ENCODE measurements around the gene DEFB123. TPM values are rescaled to one million over a fixed set of nuclear protein-coding genes. Genes with fewer than 3 reads are reported as not detected.

Gene DEFB123
- polyA plus RNA-seq, 1 experiment: not detected

- no peak for DNase-seq (ENCODE audit: low read depth, low spot score)
- ChIA-PET CTCF (interaction anchor here (1.1 to 3.5 kb wide), 2 partner anchors 14 to 29 kb away, joined by 4 to 20 read pairs; no protein-coding TSS in a partner anchor), POLR2A (interaction anchor here (0.6 kb wide), 1 partner anchor 18 kb away, joined by 5 read pairs; no protein-coding TSS in a partner anchor)
- TF ChIP-seq, protein P1, sequence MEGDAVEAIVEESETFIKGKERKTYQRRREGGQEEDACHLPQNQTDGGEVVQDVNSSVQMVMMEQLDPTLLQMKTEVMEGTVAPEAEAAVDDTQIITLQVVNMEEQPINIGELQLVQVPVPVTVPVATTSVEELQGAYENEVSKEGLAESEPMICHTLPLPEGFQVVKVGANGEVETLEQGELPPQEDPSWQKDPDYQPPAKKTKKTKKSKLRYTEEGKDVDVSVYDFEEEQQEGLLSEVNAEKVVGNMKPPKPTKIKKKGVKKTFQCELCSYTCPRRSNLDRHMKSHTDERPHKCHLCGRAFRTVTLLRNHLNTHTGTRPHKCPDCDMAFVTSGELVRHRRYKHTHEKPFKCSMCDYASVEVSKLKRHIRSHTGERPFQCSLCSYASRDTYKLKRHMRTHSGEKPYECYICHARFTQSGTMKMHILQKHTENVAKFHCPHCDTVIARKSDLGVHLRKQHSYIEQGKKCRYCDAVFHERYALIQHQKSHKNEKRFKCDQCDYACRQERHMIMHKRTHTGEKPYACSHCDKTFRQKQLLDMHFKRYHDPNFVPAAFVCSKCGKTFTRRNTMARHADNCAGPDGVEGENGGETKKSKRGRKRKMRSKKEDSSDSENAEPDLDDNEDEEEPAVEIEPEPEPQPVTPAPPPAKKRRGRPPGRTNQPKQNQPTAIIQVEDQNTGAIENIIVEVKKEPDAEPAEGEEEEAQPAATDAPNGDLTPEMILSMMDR (IDR thresholded peaks at IDR 0.05; ENCODE audit: low read depth, low read length): no peak
- H3K4me3 ChIP-seq (ENCODE audit: low read depth, low read length): no peak overlapping the region
- no peaks in the 10 kb centered on the region; the same call in 1 of the 2 replicates for H3K9me3 ChIP-seq (ENCODE audit: control insufficient read depth, insufficient read depth, low read length)
- no peak overlapping the region for H3K27ac ChIP-seq (ENCODE audit: low read depth, low read length)
- peaks cover 31% of the 10 kb centered on the region for H3K27me3 ChIP-seq (ENCODE audit: control insufficient read depth, insufficient read depth, low read length)
Observed at GRCh38 chr20:31473331-31474096, 33.1 kb downstream of the DEFB123 start.

- Histone ChIP-seq H3K4me3 (ENCODE audit: low read depth, low read length) (no peak overlapping the region), H3K27me3 (ENCODE audit: control insufficient read depth, insufficient read depth, low read length) (peaks cover 31% of the 10 kb centered on the region), H3K27ac (ENCODE audit: low read depth, low read length) (no peak overlapping the region), H3K9me3 (ENCODE audit: control insufficient read depth, insufficient read depth, low read length) (no peaks in the 10 kb centered on the region; the same call in 1 of the 2 replicates)
- ChIA-PET CTCF (interaction anchor here (1.1 to 3.5 kb wide), 2 partner anchors 14 to 29 kb away, joined by 4 to 20 read pairs; no protein-coding TSS in a partner anchor), POLR2A (interaction anchor here (0.6 kb wide), 1 partner anchor 17 kb away, joined by 5 read pairs; no protein-coding TSS in a partner anchor)
- DNase-seq (ENCODE audit: low read depth, low spot score): no peak
- TF ChIP-seq, protein P1 (IDR thresholded peaks at IDR 0.05; ENCODE audit: low read depth, low read length): no peak
Observed at GRCh38 chr20:31474097-31474436, 33.6 kb downstream of the DEFB123 start.

GRCh38 chr20:31474758-31475427 lies 34.5 kb downstream of the DEFB123 start, which contains the start of the genes DEFB124 and REM1:
DEFB124 (minus strand) TSS chr20:31475127; CDS start chr20:31473013, 2,114 bp downstream.
REM1 (plus strand) TSS chr20:31475288; CDS start chr20:31476446, 1,158 bp downstream.
- Histone ChIP-seq H3K4me3 (ENCODE audit: low read depth, low read length) (no peak within 1 kb of the TSS), H3K27ac (ENCODE audit: low read depth, low read length) (no peak within 1 kb of the TSS), H3K27me3 (ENCODE audit: control insufficient read depth, insufficient read depth, low read length) (peaks cover 31% of the 10 kb centered on the region), H3K9me3 (ENCODE audit: control insufficient read depth, insufficient read depth, low read length) (no peaks in the 10 kb centered on the region; the same call in 1 of the 2 replicates)
- CTCF ChIA-PET: interaction anchor here (2.8 to 3.5 kb wide), 2 partner anchors 15 to 28 kb away, joined by 11 to 20 read pairs; no protein-coding TSS in a partner anchor
- TF ChIP-seq, protein P1 (IDR thresholded peaks at IDR 0.05; ENCODE audit: low read depth, low read length): no peak
- POLR2A ChIA-PET: no interaction called here
- no peak for DNase-seq (ENCODE audit: low read depth, low spot score)

- POLR2A ChIA-PET: no interaction called here
- Histone ChIP-seq H3K9me3 (ENCODE audit: control insufficient read depth, insufficient read depth, low read length) (no peaks in the 10 kb centered on the region; the same call in 1 of the 2 replicates), H3K27ac (ENCODE audit: low read depth, low read length) (no peak overlapping the region), H3K4me3 (ENCODE audit: low read depth, low read length) (no peak overlapping the region), H3K27me3 (ENCODE audit: control insufficient read depth, insufficient read depth, low read length) (peaks cover 31% of the 10 kb centered on the region)
- DNase-seq (ENCODE audit: low read depth, low spot score): no peak
- CTCF ChIA-PET: interaction anchor here (0.6 to 3.5 kb wide), 3 partner anchors 13 to 27 kb away, joined by 3 to 20 read pairs (median 11); no protein-coding TSS in a partner anchor
- TF ChIP-seq, protein P1 (IDR thresholded peaks at IDR 0.05; ENCODE audit: low read depth, low read length): no peak
Observed at GRCh38 chr20:31475472-31476293, 35.3 kb downstream of the DEFB123 start.

Data from AG04450 (cell line).